NT2/D1 (cell line): ENCODE results near the gene HOXA5.

ENCODE experiments used
- SUZ12 ChIP-seq: IDR thresholded peaks from 2 replicates; pipeline ENCODE4 v1.6.1; 2011; ENCODE audit not compliant: insufficient read length, insufficient read depth; ENCODE audit errors: extremely low read depth
- YY1 ChIP-seq: IDR thresholded peaks from 2 replicates; pipeline ENCODE4 v1.6.1; 2011; ENCODE audit not compliant: insufficient read length, insufficient read depth
- ZNF274 ChIP-seq: IDR thresholded peaks from 2 replicates; pipeline ENCODE4 v1.6.1; 2011; ENCODE audit warnings: mild to moderate bottlenecking, low read depth, low read length

DNA sequence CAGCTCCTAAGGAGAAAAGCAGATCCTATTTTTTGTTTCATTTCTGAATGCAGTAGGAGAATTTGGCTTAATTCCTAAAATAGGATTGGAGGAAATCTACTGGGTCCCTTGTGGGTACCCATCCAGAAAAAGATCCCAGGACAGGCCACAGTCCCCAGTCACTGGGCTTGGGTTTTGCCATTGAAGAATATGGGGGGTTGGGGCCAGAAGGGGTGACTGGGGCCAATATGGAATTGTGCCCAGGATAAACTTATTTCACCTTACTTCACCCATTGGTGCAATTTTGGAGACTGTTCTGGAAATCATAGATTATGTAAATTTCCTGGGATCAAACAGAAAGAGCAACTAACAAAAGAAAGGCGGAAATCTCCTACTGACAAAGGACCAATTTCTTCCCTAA lies 5.0 kb downstream of the HOXA5 start:
- no peak for TF ChIP-seq SUZ12
- TF ChIP-seq YY1 = no peak
- TF ChIP-seq ZNF274 = no peak
